Umbilical cord (tissue), 2 donors: ENCODE data around the gene PPAN. TPM values are rescaled to one million over a fixed set of nuclear protein-coding genes. Genes with fewer than 3 reads are reported as not detected.

ENCODE experiments used
- DNase-seq: peaks from one replicate; pipeline ENCODE4 v3.0.0-alpha.2; 2015; ENCODE audit warnings: low spot score
- total RNA-seq: library from RNA; depleted of rRNA; stranded (reverse); fragments of >200 nt; gene quantifications from one replicate; pipeline ENCODE4 v1.2.3, GENCODE V29; 2014; ENCODE audit warnings: low replicate concordance; ENCODE audit not compliant: insufficient read depth

Gene PPAN
- total RNA-seq, 1 donor from 2014 or later: 26.0 TPM

GRCh38 chr19:10092648-10093294 lies 13.4 kb upstream of the PPAN start:
- DNase-seq: no peak

- no peak for DNase-seq
These were observed 12.6 kb upstream of the PPAN start for GRCh38 chr19:10093295-10094186.

GRCh38 chr19:10095622-10095947 lies 10.6 kb upstream of the PPAN start:
- no peak for DNase-seq

- DNase-seq: peak; percentile 92
These were observed 10.1 kb upstream of the PPAN start for GRCh38 chr19:10095948-10096614.

- no peak for DNase-seq
These were observed 9.6 kb upstream of the PPAN start for GRCh38 chr19:10096615-10096963.

GRCh38 chr19:10100163-10100785 lies 5.9 kb upstream of the PPAN start:
- DNase-seq: no peak

- DNase-seq: no peak
These were observed 3.4 kb upstream of the PPAN start for GRCh38 chr19:10102787-10103236.

- DNase-seq: no peak
These were observed 2.0 kb upstream of the PPAN start for GRCh38 chr19:10104130-10104513.

- DNase-seq: no peak
These were observed 1.3 kb upstream of the PPAN start for GRCh38 chr19:10104665-10105508.

- no peak for DNase-seq
These were observed 558 bp upstream of the PPAN start for GRCh38 chr19:10105509-10106099.

GRCh38 chr19:10107254-10107653 lies 1.1 kb downstream of the PPAN start:
- DNase-seq: no peak

- no peak for DNase-seq
These were observed 1.7 kb downstream of the PPAN start for GRCh38 chr19:10107817-10108367.

- no peak for DNase-seq
These were observed 3.4 kb downstream of the PPAN start for GRCh38 chr19:10109528-10109927.

GRCh38 chr19:10110076-10110971 lies 4.2 kb downstream of the PPAN start:
- DNase-seq: no peak

GRCh38 chr19:10110972-10111317 lies 4.8 kb downstream of the PPAN start:
- DNase-seq: no peak

GRCh38 chr19:10111405-10111811 lies 5.2 kb downstream of the PPAN start, which contains the start of gene P2RY11:
Gene P2RY11 (plus strand): TSS chr19:10111693. CDS start chr19:10111722, 29 bp downstream.
- DNase-seq: no peak

- no peak for DNase-seq
These were observed 6.0 kb downstream of the PPAN start for GRCh38 chr19:10112037-10112761.

- DNase-seq: no peak
These were observed 6.9 kb downstream of the PPAN start for GRCh38 chr19:10112895-10113591.
